ENCODE measurements around the gene MAP2K5.

MAP2K5 gene

GRCh38 chr15:67824976-67825880 is 282.7 kb downstream of the MAP2K5 start, which contains the start of gene SKOR1:
Gene SKOR1 (plus strand): TSS chr15:67825509. CDS start chr15:67825603, 94 bp downstream.
- DNase-seq (ENCODE audit: low spot score), result peak; percentile 64

- no peak for DNase-seq (ENCODE audit: low spot score)
These were observed 283.6 kb downstream of the MAP2K5 start for GRCh38 chr15:67825881-67826716.

DNA sequence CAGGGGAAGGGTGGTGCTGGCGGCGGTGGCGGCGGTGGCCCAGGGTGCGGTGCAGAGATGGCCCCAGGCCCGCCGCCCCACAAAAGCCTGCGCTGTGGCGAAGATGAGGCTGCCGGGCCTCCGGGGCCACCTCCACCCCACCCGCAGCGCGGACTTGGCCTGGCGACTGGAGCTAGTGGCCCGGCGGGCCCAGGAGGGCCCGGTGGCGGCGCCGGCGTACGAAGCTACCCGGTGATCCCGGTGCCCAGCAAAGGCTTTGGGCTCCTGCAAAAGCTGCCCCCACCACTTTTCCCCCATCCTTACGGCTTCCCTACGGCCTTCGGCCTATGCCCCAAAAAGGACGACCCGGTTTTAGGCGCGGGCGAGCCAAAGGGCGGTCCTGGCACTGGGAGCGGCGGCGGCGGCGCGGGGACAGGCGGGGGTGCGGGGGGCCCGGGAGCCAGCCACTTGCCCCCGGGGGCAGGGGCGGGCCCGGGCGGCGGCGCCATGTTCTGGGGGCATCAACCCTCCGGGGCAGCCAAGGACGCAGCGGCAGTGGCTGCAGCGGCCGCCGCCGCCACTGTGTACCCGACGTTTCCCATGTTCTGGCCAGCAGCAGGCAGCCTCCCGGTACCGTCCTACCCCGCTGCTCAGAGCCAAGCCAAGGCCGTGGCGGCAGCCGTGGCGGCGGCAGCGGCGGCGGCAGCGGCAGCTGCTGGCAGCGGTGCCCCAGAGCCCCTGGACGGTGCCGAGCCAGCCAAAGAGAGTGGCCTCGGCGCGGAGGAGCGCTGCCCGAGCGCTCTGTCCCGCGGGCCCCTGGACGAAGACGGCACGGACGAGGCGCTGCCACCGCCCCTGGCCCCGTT is 284.4 kb downstream of the MAP2K5 start:
- DNase-seq (ENCODE audit: low spot score), result no peak

- no peak for DNase-seq (ENCODE audit: low spot score)
These were observed 285.2 kb downstream of the MAP2K5 start for GRCh38 chr15:67827562-67828277.

GRCh38 chr15:67828278-67828968 is 285.9 kb downstream of the MAP2K5 start:
- DNase-seq (ENCODE audit: low spot score), result no peak

DNA sequence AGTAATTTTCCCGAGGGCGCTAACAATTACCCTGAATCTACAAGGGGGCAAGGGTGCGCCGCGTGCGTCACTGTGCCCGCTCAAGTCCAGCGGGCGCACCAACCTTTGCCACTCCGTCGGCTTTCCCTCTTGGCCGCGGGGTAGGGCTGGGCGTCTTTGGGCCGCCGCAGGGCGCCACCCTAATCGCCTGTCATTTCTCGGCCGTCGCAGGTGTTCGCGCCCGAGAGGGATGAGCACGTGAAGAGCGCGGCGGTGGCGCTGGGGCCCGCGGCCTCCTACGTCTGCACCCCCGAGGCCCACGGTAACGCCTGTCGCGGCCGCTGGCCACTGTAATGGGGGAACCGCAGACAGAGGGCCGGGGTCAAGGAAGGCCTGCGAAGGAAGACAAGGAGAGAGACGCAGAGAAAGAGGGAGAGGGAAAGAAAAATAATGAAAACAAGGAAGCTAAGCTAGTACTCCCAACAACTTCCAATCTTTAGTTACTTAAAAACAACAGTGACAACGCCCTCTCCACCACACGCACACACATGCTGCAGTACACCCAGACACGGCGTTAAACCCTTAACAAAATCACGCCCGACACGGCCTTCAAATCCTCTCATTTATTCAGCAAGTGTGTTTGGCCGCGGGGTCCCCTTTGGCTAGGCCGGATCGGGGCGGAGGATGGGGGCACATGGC is 286.6 kb downstream of the MAP2K5 start:
- DNase-seq (ENCODE audit: low spot score), result no peak

DNA sequence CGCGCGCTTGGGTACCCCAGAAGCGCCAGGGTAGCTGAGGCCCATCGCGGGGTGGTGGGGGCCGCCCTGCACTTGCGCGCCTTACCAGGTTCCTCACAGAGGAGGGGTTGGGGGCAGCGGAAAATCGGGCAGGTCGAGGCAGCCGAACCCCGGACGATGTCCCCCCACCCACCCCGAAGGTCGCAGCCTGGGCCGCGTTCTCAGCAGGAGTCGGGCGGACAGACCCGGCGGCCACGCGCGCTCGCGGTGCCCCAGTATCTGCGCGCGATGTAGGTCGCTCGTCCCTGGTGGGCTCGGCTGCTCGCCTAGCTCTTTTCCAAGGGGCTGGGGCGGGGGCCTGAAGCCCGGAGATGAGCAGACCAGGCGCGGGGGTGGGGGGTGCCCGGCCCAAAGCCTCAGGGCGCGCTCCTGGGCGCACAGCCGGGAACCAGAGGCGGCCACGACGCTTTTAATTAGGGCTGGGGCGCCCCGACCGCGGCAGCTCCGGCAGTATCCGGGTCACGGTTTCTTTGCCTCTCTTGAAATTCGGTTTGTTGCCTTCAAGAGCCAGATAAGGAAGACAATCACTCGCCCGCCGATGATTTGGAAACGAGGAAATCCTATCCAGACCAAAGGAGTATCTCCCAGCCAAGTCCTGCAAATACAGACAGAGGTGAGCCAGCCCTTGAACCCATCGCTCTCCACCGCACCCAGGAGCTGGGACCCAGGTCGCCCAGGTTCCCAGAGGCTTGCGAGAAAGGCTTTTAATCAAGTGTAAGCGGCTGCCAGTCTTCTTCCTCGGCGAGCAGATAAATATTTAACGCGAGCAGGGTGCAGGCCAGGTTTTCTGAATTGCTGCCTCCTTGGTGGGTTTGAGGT is 287.4 kb downstream of the MAP2K5 start:
- DNase-seq (ENCODE audit: low spot score), result no peak

- no peak for DNase-seq (ENCODE audit: low spot score)
These were observed 288.9 kb downstream of the MAP2K5 start for GRCh38 chr15:67831363-67831762.

- DNase-seq (ENCODE audit: low spot score), result no peak
These were observed 289.6 kb downstream of the MAP2K5 start for GRCh38 chr15:67832031-67832551.

DNA sequence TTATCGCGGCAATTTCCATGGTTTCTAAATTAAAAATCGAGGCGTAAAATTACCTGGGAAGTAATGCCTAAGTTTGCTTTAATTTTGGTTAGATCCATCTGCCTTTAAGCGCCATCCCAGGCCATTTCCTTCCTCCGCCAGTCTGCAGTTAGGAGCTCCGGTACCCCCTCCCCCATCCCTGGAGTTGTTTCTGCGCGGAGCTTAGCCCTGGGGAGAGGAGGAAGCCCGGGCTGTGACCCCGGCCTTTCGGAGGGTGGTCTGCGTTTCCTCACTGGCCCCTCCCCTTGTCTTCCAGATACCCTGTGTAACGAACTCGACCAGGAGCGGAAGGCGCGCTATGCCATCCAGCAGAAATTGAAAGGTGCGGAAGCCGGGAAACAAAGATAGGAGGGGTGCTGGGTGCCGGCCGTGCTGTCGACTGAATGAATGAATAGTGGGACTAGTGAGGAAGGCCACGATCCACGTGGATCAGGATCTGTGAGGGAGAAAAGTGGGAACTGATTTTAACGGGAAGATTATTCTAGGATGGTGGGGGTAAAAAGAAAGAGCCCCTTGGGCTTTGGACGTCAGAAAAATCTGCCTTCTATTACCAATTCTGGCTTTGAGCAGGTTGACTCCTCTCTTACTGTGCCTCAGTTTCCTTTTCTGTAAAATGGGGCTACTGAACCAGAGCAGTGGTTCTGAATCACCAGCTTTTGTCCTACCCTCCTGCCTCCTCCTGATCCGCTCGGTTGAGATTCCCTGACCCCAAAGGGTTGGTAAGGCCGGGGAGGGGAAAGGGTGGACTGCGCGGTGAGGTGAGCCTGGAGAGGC is 290.6 kb downstream of the MAP2K5 start:
- no peak for DNase-seq (ENCODE audit: low spot score)

DNA sequence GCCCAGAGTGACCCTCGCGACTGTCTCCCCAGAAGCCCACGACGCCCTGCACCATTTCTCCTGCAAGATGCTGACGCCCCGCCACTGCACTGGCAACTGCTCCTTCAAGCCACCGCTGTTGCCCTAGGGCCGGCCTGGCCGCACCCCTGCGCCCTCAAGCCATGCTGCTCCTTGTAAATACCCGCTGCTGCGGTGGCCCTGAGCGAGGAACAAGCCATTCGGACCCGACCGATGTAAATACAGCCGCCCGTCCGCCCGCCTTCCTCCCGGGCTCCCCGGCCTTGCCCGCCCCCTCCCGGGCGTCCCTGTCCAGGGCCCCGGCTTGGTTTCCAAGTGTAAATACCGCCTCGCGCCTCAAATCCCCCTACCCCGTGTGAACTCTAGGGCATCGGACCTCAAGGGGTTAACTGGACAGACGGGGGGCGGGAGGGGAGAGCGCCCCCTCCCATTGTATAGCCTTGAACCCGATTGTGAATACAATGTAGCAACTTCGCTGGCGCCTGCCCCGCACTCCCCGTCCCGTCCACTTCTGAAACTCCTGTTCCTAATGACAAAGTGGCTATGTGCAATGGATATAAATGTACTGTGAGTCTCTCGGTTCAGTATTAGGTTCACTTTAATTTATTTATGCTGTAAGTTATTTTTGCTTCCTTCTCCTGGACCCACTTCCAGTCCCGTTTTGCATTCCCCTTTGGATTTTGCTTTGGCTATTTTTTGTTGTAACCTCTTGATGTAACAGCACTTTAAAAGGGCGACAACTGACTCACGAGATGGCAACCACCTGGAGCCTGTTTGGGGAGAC is 291.4 kb downstream of the MAP2K5 start:
- DNase-seq (ENCODE audit: low spot score), result peak; percentile 43

GRCh38 chr15:67834581-67835296 is 292.2 kb downstream of the MAP2K5 start:
- no peak for DNase-seq (ENCODE audit: low spot score)

DNA sequence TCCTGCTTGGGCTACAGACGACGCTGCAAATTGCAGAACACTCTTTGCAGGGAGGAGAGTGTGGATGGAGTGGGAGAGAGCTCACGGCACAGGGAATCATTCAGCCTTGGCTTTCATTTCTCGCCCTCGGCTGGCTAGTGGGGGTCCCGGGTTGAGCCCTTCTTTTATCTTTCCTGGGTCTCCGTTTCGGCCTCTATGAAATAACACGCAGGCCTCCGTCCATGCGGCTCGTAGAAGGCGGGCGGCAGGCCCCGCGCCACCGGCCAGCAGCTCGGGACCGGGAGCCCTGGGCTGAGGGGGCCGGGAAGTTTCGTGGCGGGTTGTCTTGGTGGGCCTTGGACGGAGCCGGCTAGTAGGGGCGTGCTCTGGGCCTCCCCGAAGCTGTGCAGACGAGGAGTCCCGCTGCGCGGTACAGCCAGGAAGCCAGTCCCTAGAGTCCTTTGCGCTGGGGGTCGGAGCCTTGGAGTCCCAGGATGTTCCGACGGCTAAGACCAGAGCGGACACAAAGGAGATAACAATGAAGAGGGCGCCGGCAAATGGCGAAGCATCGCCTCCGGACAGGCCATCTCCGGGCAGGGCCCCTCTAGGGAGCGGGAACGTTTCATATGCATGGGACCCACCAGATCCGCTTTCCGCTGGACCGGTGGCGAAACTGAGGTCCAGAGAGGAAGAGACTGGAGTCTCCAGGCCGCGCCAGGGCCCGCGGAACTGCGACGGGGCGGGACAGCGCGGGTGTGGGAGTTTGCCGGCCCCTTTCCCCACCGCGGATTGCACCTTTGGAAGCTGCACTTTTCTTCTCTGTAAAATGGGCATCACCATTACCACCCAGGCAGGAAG is 293.0 kb downstream of the MAP2K5 start:
- no peak for DNase-seq (ENCODE audit: low spot score)

GRCh38 chr15:67836134-67836455 is 293.6 kb downstream of the MAP2K5 start:
- no peak for DNase-seq (ENCODE audit: low spot score)

DNA sequence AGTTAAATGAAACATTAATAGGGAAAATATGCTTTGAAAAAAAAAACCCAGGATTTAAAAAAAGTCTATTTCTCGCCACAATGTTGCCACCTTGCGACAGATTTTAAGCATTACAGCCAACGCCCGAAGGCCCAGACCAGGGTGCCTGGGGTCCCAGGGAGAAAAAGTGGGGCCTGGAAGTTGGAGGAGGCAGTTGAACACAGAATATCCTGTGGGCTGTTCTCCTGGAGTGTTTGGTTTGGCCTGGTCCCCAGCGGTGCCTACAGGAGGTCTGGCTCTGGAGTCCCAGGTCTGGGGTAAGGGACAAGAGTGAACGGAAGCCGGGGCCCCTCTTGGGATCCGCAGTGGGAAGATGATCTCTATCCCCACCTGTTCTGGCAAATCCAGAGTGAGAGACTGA is 294.0 kb downstream of the MAP2K5 start:
- peak; percentile 56 for DNase-seq (ENCODE audit: low spot score)

DNA sequence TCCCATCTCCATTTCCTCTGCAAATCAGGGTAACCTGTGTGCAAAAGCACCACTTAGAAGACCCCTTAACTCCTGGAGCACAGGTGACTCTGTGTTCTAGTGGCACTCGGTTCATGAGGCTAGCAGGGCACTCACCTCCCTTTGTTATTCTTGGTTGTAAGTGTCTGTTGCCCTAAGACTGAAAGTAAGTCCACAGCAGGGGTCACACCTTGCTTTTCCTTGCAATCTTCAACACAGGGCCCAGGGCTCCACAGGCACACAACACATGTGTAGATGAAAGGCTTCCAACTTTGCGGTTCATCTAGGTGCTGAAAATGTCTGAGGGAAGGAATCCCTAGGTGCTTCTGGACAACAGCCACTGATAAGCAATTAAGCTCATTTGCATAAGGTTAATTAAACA is 294.5 kb downstream of the MAP2K5 start:
- DNase-seq (ENCODE audit: low spot score), result no peak

Data from AG08395 (cell line).